ENCODE data around the gene ATP5F1A.
A peak's percentile ranks its signal among the peaks of the same experiment; 100 is the strongest.

ATP5F1A gene

GRCh38 chr18:46061387-46061786 lies 36.7 kb downstream of the ATP5F1A start:
- H3K14ac ChIP-seq (ENCODE audit: low read length) = no peak overlapping the region
- H3K4me1 ChIP-seq (ENCODE audit: control insufficient read depth in 2 of 2, insufficient read depth in 1 of 2, low read depth in 1 of 2, low read length in 2 of 2) = no peaks in the 10 kb centered on the region
- no peak for DNase-seq (ENCODE audit: low spot score)
- H3K36me3 ChIP-seq (replicated peaks in 1 of 2; ENCODE audit: control insufficient read depth in 2 of 2, insufficient read depth in 2 of 2, low read length in 2 of 2) = no peaks in the 10 kb centered on the region
- H2BK12ac ChIP-seq (ENCODE audit: low read length) = no peak overlapping the region
- no peak overlapping the region for H3K23ac ChIP-seq (ENCODE audit: low read depth, low read length, poor library complexity)
- H2BK5ac ChIP-seq (ENCODE audit: low read length) = no peak overlapping the region
- H3K27me3 ChIP-seq (ENCODE audit: control insufficient read depth in 3 of 3, insufficient read depth in 3 of 3, low read depth in 1 of 3, low read length in 3 of 3) = no peaks in the 10 kb centered on the region
- H3K9ac ChIP-seq (ENCODE audit: low read depth, low read length, poor library complexity) = no peak overlapping the region
- H3K18ac ChIP-seq (ENCODE audit: low read length) = no peak overlapping the region
- no peak overlapping the region for H2AFZ ChIP-seq (ENCODE audit: low read length)
- WGBS, 2 donors (ENCODE audit: extremely low coverage in 2 of 2, insufficient read length in 2 of 2, insufficient replicate concordance in 1 of 2) = no CpG with 5 or more reads among the region's 3 CpGs
- no peak overlapping the region for H4K8ac ChIP-seq (ENCODE audit: low read depth, low read length)
- no peak overlapping the region for H4K91ac ChIP-seq (ENCODE audit: low read depth, low read length, poor library complexity)
- H3K4me2 ChIP-seq (ENCODE audit: insufficient read depth, low read length, poor library complexity, severe bottlenecking) = no peak overlapping the region
- H2BK15ac ChIP-seq (ENCODE audit: low read length) = no peak overlapping the region
- no peak overlapping the region for H3K4me3 ChIP-seq (ENCODE audit: low read length in 2 of 2)
- H3K79me1 ChIP-seq (ENCODE audit: low read depth, low read length) = no peaks in the 10 kb centered on the region
- no peak overlapping the region for H3K27ac ChIP-seq (replicated peaks; ENCODE audit: low read length)
- H3K9me3 ChIP-seq (replicated peaks in 1 of 2; ENCODE audit: control insufficient read depth in 2 of 2, insufficient read depth in 1 of 2, low read depth in 1 of 2, low read length in 2 of 2) = no peaks in the 10 kb centered on the region
- no peak overlapping the region for H3K4ac ChIP-seq (ENCODE audit: low read length)
- H2AK5ac ChIP-seq (ENCODE audit: low read depth, low read length) = no peak overlapping the region
- H2BK120ac ChIP-seq (ENCODE audit: low read depth, low read length) = no peak overlapping the region

DNA sequence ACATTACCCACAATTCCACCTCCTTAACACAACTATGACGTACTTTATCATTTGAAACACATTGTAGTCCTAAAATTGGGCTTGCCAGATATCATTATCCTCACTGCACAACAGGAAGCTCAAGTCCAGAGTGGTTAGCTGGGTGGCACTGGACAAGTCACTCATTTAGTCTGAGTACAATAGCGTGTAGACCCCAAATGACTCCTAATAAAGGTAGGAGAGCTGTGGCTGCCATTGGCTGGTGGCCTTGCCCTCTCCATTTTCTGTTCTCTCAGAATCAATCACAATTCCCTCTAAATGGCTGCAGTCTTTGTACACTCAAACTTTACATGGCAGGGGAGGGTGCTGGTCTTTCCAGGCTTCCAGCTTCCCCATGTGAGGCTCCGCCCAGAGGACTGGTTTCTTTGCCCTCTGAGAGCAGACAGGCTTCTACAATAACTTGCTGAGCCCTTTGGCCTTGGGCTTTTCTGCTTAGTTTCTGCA lies 37.7 kb downstream of the ATP5F1A start:
- no peak overlapping the region for H4K8ac ChIP-seq (ENCODE audit: low read depth, low read length)
- no peak overlapping the region for H3K4ac ChIP-seq (ENCODE audit: low read length)
- no peak overlapping the region for H2AK5ac ChIP-seq (ENCODE audit: low read depth, low read length)
- H3K4me3 ChIP-seq (ENCODE audit: low read length in 2 of 2) = no peak overlapping the region
- no peak overlapping the region for H2BK120ac ChIP-seq (ENCODE audit: low read depth, low read length)
- no peak overlapping the region for H2BK15ac ChIP-seq (ENCODE audit: low read length)
- H3K9me3 ChIP-seq (replicated peaks in 1 of 2; ENCODE audit: control insufficient read depth in 2 of 2, insufficient read depth in 1 of 2, low read depth in 1 of 2, low read length in 2 of 2) = no peaks in the 10 kb centered on the region
- no peaks in the 10 kb centered on the region for H3K4me1 ChIP-seq (ENCODE audit: control insufficient read depth in 2 of 2, insufficient read depth in 1 of 2, low read depth in 1 of 2, low read length in 2 of 2)
- no peak overlapping the region for H3K4me2 ChIP-seq (ENCODE audit: insufficient read depth, low read length, poor library complexity, severe bottlenecking)
- no peak overlapping the region for H2BK12ac ChIP-seq (ENCODE audit: low read length)
- H3K27ac ChIP-seq (replicated peaks; ENCODE audit: low read length) = no peak overlapping the region
- no peak overlapping the region for H3K18ac ChIP-seq (ENCODE audit: low read length)
- DNase-seq (ENCODE audit: low spot score) = no peak
- H2AFZ ChIP-seq (ENCODE audit: low read length) = no peak overlapping the region
- no peak overlapping the region for H3K14ac ChIP-seq (ENCODE audit: low read length)
- no peaks in the 10 kb centered on the region for H3K79me1 ChIP-seq (ENCODE audit: low read depth, low read length)
- H4K91ac ChIP-seq (ENCODE audit: low read depth, low read length, poor library complexity) = no peak overlapping the region
- no peaks in the 10 kb centered on the region for H3K36me3 ChIP-seq (replicated peaks in 1 of 2; ENCODE audit: control insufficient read depth in 2 of 2, insufficient read depth in 2 of 2, low read length in 2 of 2)
- WGBS, 2 donors (ENCODE audit: extremely low coverage in 2 of 2, insufficient read length in 2 of 2, insufficient replicate concordance in 1 of 2) = no CpG with 5 or more reads among the region's 3 CpGs
- H2BK5ac ChIP-seq (ENCODE audit: low read length) = no peak overlapping the region
- H3K27me3 ChIP-seq (ENCODE audit: control insufficient read depth in 3 of 3, insufficient read depth in 3 of 3, low read depth in 1 of 3, low read length in 3 of 3) = no peaks in the 10 kb centered on the region
- H3K9ac ChIP-seq (ENCODE audit: low read depth, low read length, poor library complexity) = no peak overlapping the region
- no peak overlapping the region for H3K23ac ChIP-seq (ENCODE audit: low read depth, low read length, poor library complexity)

DNA sequence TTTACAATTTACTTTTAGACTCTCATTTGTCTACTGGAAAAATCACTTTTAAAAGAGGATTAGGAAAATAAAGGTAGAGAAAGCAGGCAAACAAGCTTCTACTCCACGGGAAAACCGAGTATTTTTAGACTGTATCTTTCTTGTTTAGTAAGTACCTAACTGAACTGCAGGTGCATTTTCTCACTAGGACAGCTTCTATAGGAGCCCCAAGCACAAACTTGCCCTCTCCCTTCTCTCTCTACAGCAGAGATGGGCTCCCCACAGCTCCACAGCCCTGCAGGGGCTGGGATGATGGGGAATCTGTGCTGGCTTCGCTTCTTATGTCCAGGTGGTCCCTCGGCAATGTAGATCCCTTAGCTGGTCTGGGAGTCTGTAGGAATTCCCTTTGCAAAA lies 42.3 kb downstream of the ATP5F1A start:
- no peak overlapping the region for H2BK5ac ChIP-seq (ENCODE audit: low read length)
- no CpG with 5 or more reads among the region's 4 CpGs for WGBS, 2 donors (ENCODE audit: extremely low coverage in 2 of 2, insufficient read length in 2 of 2, insufficient replicate concordance in 1 of 2)
- no peak overlapping the region for H2AK5ac ChIP-seq (ENCODE audit: low read depth, low read length)
- no peak overlapping the region for H4K91ac ChIP-seq (ENCODE audit: low read depth, low read length, poor library complexity)
- no peaks in the 10 kb centered on the region for H3K4me1 ChIP-seq (ENCODE audit: control insufficient read depth in 2 of 2, insufficient read depth in 1 of 2, low read depth in 1 of 2, low read length in 2 of 2)
- no peak overlapping the region for H3K14ac ChIP-seq (ENCODE audit: low read length)
- no peak overlapping the region for H3K18ac ChIP-seq (ENCODE audit: low read length)
- no peak for DNase-seq (ENCODE audit: low spot score)
- H3K9me3 ChIP-seq (replicated peaks in 1 of 2; ENCODE audit: control insufficient read depth in 2 of 2, insufficient read depth in 1 of 2, low read depth in 1 of 2, low read length in 2 of 2) = no peaks in the 10 kb centered on the region
- no peaks in the 10 kb centered on the region for H3K36me3 ChIP-seq (replicated peaks in 1 of 2; ENCODE audit: control insufficient read depth in 2 of 2, insufficient read depth in 2 of 2, low read length in 2 of 2)
- peak overlapping the region in 1 of 2 donors; percentile 34 for H3K4me3 ChIP-seq (ENCODE audit: low read length in 2 of 2)
- H2BK120ac ChIP-seq (ENCODE audit: low read depth, low read length) = no peak overlapping the region
- H3K79me1 ChIP-seq (ENCODE audit: low read depth, low read length) = no peaks in the 10 kb centered on the region
- no peak overlapping the region for H3K27ac ChIP-seq (replicated peaks; ENCODE audit: low read length)
- no peak overlapping the region for H4K8ac ChIP-seq (ENCODE audit: low read depth, low read length)
- peak overlapping the region; percentile 25 for H3K23ac ChIP-seq (ENCODE audit: low read depth, low read length, poor library complexity)
- no peak overlapping the region for H2AFZ ChIP-seq (ENCODE audit: low read length)
- H2BK12ac ChIP-seq (ENCODE audit: low read length) = no peak overlapping the region
- no peak overlapping the region for H3K4me2 ChIP-seq (ENCODE audit: insufficient read depth, low read length, poor library complexity, severe bottlenecking)
- H3K4ac ChIP-seq (ENCODE audit: low read length) = no peak overlapping the region
- no peak overlapping the region for H2BK15ac ChIP-seq (ENCODE audit: low read length)
- H3K9ac ChIP-seq (ENCODE audit: low read depth, low read length, poor library complexity) = no peak overlapping the region
- no peaks in the 10 kb centered on the region for H3K27me3 ChIP-seq (ENCODE audit: control insufficient read depth in 3 of 3, insufficient read depth in 3 of 3, low read depth in 1 of 3, low read length in 3 of 3)

- H3K9ac ChIP-seq (ENCODE audit: low read depth, low read length, poor library complexity) = no peak overlapping the region
- H3K4ac ChIP-seq (ENCODE audit: low read length) = no peak overlapping the region
- H2BK12ac ChIP-seq (ENCODE audit: low read length) = no peak overlapping the region
- no peak overlapping the region for H2BK120ac ChIP-seq (ENCODE audit: low read depth, low read length)
- H3K4me3 ChIP-seq (ENCODE audit: low read length in 2 of 2) = no peak overlapping the region
- H3K36me3 ChIP-seq (replicated peaks in 1 of 2; ENCODE audit: control insufficient read depth in 2 of 2, insufficient read depth in 2 of 2, low read length in 2 of 2) = no peaks in the 10 kb centered on the region
- WGBS, 2 donors (ENCODE audit: extremely low coverage in 2 of 2, insufficient read length in 2 of 2, insufficient replicate concordance in 1 of 2) = no CpG with 5 or more reads among the region's 6 CpGs
- H3K27ac ChIP-seq (replicated peaks; ENCODE audit: low read length) = no peak overlapping the region
- no peak overlapping the region for H3K14ac ChIP-seq (ENCODE audit: low read length)
- DNase-seq (ENCODE audit: low spot score) = no peak
- H3K4me2 ChIP-seq (ENCODE audit: insufficient read depth, low read length, poor library complexity, severe bottlenecking) = no peak overlapping the region
- no peak overlapping the region for H3K23ac ChIP-seq (ENCODE audit: low read depth, low read length, poor library complexity)
- H4K8ac ChIP-seq (ENCODE audit: low read depth, low read length) = no peak overlapping the region
- no peaks in the 10 kb centered on the region for H3K9me3 ChIP-seq (replicated peaks in 1 of 2; ENCODE audit: control insufficient read depth in 2 of 2, insufficient read depth in 1 of 2, low read depth in 1 of 2, low read length in 2 of 2)
- H2AFZ ChIP-seq (ENCODE audit: low read length) = no peak overlapping the region
- no peak overlapping the region for H2BK5ac ChIP-seq (ENCODE audit: low read length)
- no peak overlapping the region for H3K18ac ChIP-seq (ENCODE audit: low read length)
- no peaks in the 10 kb centered on the region for H3K27me3 ChIP-seq (ENCODE audit: control insufficient read depth in 3 of 3, insufficient read depth in 3 of 3, low read depth in 1 of 3, low read length in 3 of 3)
- no peak overlapping the region for H2BK15ac ChIP-seq (ENCODE audit: low read length)
- H2AK5ac ChIP-seq (ENCODE audit: low read depth, low read length) = no peak overlapping the region
- no peaks in the 10 kb centered on the region for H3K79me1 ChIP-seq (ENCODE audit: low read depth, low read length)
- H3K4me1 ChIP-seq (ENCODE audit: control insufficient read depth in 2 of 2, insufficient read depth in 1 of 2, low read depth in 1 of 2, low read length in 2 of 2) = no peaks in the 10 kb centered on the region
- no peak overlapping the region for H4K91ac ChIP-seq (ENCODE audit: low read depth, low read length, poor library complexity)
These were observed 42.9 kb downstream of the ATP5F1A start for GRCh38 chr18:46054956-46055837.
